Activated CD8-positive, alpha-beta memory T cell treated with anti-CD3 and anti-CD28 coated beads for 48 hours (primary cell): ENCODE data around the gene SLC22A4.

ENCODE experiments used
- DNase-seq, 3 experiments: peaks; one replicate each; pipeline ENCODE4 v3.0.0-alpha.2; 2020; ENCODE audit warnings: low read depth in 2 of 3, low spot score in 2 of 3

The SLC22A4 gene

DNA sequence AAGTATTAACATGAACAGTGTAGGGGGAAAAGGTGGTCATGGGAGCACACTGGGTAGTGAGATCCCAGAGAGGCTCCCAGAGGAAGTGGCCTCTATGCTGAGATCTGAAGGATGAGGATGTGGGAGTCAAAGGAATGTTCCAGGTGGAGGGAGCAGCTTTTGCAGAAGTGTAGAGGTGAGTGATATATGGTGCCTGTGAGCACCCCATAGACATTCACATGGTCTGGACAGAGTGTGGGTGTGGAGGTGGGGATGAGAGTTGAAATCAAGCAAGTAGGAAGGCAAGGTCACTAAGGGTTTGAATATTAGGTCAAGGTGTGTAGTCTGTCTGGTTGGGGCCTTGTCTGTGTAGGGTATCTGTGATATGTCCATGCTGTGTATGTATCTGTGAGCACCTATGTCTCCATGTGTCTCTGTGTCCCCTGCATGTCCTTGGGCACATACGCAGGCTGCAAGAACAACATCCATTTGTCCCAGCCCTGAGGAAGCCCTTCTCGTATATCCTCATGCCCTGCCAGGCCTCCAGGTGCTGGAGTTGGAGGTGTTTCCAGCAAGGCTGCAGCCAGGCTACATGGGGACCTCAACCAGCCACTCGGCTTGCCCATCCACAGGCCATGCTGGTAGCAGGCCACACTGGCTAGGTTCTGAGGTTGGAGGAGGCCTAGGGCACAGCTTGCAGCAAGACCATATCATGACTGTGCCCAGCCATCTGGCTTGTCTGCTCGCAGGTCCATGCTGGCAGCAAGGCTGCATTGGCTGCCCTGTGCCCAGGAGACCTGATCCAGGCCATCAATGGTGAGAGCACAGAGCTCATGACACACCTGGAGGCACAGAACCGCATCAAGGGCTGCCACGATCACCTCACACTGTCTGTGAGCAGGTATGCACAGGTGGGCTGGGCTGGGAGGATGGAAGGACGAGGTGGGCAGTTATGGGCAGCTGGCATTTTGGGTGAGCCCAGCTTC is 32.0 kb upstream of the SLC22A4 start:
- DNase-seq = no peak

- no peak for DNase-seq
Measured at GRCh38 chr5:132262882-132263547, 31.2 kb upstream of the SLC22A4 start.

DNA sequence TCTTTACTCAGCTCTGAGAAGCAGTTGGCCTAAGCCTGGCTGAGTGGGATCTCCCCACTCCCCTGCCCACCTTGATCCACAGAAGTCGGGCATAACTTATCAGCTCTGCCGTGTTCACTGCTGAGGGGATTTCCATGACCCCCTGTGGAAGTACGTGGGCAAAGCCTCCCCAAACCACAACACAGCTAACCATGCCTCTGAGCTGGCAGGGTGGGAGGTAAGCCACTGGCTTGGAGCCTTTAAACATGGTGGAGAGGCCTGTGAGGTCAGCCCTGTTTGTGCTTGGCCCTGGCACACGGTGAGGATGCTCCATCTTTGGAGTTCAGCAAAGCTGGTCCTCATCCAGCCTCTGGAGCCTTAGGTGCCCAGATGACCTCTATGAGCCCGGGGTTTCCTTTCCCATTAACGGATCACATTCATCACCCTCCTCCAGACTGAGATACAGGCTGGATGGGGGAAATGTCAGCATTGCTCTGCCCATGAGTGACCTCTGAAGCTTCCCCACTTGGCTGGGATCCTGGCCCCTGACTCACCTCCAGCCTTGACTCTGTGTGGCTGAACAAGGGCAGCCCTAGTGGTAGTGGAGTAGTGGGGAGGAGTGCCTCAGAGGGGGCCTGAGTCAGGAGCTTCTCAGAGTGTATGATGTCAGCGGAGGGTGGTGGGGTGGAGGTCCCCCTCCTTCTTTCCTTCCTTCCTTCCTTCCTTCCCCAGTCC is 30.5 kb upstream of the SLC22A4 start:
- no peak for DNase-seq

- DNase-seq = no peak
Measured at GRCh38 chr5:132264546-132265335, 29.5 kb upstream of the SLC22A4 start.

GRCh38 chr5:132265336-132266030 is 28.7 kb upstream of the SLC22A4 start:
- no peak for DNase-seq

- no peak for DNase-seq
Measured at GRCh38 chr5:132266031-132266835, 28.0 kb upstream of the SLC22A4 start.

DNA sequence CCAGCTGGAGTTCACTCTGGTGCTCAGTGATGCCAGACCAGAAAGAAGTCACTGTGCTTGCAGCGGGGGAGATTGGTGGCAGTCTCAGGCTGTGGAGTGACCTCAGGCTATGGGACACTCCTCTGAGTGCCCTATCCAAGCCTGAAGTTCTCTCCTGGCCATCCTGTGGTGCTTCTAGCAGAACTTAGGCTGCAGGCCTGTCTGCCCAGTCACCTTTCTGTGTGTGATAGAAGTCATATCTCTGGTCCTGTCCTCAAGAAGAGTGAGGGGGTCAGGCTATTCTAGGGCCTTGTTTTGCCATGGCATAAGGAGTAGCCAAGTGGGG is 27.4 kb upstream of the SLC22A4 start:
- no peak for DNase-seq

GRCh38 chr5:132267166-132267739 is 26.9 kb upstream of the SLC22A4 start:
- no peak for DNase-seq

- no peak for DNase-seq
Measured at GRCh38 chr5:132267931-132268768, 26.0 kb upstream of the SLC22A4 start.

DNA sequence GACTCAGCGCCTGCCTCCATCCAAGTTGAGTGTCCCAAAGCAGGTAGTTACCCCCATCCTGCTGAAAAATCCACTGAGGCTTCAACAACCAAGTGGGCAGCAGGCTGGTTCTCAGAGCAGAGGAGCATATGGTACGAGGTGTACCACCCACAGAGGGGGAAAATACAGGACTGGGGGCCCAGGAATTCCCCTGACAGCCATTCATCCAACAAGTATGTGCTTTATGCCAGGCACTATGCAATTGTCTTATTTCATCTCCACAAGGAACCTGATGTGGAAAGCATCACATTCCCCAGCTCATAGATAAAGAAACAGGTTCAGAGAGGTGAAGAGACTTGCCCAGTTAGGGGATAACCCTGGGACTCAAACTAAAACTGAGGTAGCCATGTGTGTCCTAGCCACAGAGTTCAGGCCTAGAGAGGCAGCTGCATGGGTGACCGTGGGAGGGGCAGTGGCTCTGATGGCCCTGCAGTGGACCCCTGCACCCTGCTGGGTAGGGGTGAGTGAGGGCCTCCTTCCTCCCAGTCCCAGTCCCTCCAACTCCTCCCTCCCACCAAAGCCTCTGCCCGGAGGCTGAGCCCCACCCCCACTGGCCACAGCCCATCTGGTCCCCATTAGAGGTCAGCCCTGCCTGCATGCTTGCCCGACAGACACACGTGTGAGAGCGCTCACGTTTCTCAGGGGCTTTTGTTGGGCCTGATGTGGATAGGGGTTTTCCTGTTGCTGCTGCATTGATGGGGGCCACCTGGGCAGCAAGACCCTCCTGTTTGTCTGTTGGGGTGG is 25.2 kb upstream of the SLC22A4 start:
- no peak for DNase-seq

- no peak for DNase-seq
Measured at GRCh38 chr5:132269635-132270334, 24.4 kb upstream of the SLC22A4 start.

DNA sequence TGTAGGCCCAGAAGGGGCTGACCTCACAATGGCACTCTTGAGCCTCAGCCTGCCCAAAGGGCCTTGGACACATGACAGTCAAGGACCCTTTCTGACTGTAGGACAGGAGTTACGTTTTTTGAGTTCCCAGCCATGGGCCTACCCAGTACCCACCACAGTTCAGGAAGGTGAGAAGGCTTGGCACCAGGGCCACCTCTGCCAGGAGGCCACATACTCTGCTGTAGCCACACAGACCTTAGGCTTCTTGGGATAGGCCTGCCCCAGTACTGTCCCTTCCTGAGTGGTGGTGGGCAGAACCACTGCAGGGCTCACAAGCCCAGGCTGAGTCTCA is 23.9 kb upstream of the SLC22A4 start:
- no peak for DNase-seq

DNA sequence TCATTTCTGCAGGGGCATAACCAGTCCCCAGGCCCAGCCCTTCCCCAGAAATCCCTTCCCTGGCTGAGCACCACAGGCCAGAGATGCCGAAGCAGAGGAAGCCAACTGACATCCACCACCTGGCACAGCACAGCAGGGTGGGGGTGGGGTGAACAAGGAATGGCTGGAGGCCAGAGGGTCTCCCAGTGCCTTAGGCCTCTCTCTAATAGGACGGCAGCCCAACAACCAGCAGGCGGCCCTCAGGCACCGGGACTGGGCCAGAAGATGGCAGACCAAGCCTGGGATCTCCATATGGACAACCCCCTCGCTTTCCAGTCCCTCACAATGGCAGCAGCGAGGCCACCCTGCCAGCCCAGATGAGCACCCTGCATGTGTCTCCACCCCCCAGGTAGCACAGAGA is 23.5 kb upstream of the SLC22A4 start:
- no peak for DNase-seq

GRCh38 chr5:132271251-132272246 is 22.6 kb upstream of the SLC22A4 start:
- DNase-seq = no peak

DNA sequence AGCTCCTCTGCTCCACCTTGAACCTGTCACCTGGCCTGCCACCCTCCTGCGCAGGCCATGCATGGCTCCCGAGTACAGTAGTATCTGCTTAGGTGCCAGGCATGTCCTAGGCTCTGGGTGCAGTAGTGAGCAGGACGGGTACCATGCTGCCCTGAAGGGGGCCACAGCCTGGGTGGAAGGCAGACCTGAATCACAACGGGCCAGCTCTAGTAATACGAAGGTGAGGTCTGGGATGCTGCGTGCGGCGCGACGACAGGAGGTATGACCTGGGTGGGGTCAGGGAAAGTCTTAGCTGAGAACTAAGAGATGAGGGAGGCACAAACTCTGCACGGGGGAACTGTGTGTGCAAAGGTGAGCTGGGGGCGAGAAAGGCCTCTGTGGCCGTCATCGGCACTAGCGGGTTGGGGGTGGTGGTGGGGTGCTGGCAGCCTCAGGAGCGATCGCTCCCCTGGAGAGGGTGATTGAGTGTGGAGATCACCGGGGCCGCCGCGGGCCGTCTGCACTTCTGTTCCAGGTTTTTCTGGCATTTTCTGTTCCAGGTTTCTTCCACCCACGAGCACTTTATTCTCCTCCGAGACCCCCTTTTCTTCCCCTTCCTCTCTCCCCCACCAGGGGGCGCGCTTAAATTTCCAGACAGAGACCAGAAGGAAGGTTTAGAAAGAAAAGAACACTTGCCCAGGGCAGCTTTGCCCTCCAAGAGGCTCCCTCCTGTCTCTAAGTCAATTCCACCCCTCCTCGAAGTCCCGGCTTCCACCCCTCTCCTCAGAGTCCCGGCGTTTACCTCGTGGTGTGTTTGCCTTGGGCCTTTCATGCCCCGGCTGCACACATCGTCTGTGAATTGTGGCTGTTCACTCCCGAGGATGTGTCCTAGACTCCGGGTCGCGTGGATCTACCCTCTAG is 21.6 kb upstream of the SLC22A4 start:
- DNase-seq = peak; percentile 42 to 77 (median 65)
